ENCODE measurements around the gene GDPD3. TPM values are rescaled to one million over a fixed set of nuclear protein-coding genes. Genes with fewer than 3 reads are reported as not detected.

The GDPD3 gene
- total RNA-seq, 1 donor from 2014 or later, result 10.7 TPM

DNA sequence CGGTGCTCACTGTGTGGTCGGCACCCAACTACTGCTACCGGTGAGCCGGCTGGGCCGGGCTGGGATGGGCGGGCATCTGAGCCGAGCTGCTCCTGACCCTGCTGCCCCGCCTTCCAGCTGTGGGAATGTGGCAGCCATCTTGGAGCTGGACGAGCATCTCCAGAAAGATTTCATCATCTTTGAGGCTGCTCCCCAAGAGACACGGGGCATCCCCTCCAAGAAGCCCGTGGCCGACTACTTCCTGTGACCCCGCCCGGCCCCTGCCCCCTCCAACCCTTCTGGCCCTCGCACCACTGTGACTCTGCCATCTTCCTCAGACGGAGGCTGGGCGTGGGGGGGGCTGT, 28.5 kb downstream of the GDPD3 start:
- H3K9me3 Mint-ChIP-seq, result no peaks in the 10 kb centered on the region
- H3K27me3 Mint-ChIP-seq (ENCODE audit: low read depth), result no peaks in the 10 kb centered on the region
- DNase-seq (ENCODE audit: low spot score in 2 of 2, unreplicated experiment in 2 of 2), result no peak
- H3K36me3 Mint-ChIP-seq, result peaks cover 24% of the 10 kb centered on the region
- no peaks in the 10 kb centered on the region for H3K4me1 Mint-ChIP-seq
- TF ChIP-seq CTCF (IDR thresholded peaks at IDR 0.05; ENCODE audit: unreplicated experiment), result no peak
- no peak overlapping the region for H3K27ac Mint-ChIP-seq
- no peak overlapping the region for H3K4me3 Mint-ChIP-seq

- Mint-ChIP-seq H3K27ac (no peak overlapping the region), H3K4me3 (no peak overlapping the region), H3K27me3 (ENCODE audit: low read depth) (no peaks in the 10 kb centered on the region), H3K4me1 (no peaks in the 10 kb centered on the region), H3K36me3 (peaks cover 30% of the 10 kb centered on the region), H3K9me3 (no peaks in the 10 kb centered on the region)
- no peak for DNase-seq (ENCODE audit: low spot score in 2 of 2, unreplicated experiment in 2 of 2)
- no peak for TF ChIP-seq CTCF (IDR thresholded peaks at IDR 0.05; ENCODE audit: unreplicated experiment)
Measured at GRCh38 chr16:30084096-30084815, 29.1 kb downstream of the GDPD3 start.

GRCh38 chr16:30083216-30084055, 29.9 kb downstream of the GDPD3 start:
- no peaks in the 10 kb centered on the region for H3K9me3 Mint-ChIP-seq

GRCh38 chr16:30082545-30083090, 30.7 kb downstream of the GDPD3 start:
- Mint-ChIP-seq H3K27me3 (ENCODE audit: low read depth) (no peaks in the 10 kb centered on the region), H3K4me3 (no peak overlapping the region), H3K9me3 (no peaks in the 10 kb centered on the region), H3K36me3 (peaks cover 29% of the 10 kb centered on the region), H3K4me1 (peaks cover 4% of the 10 kb centered on the region), H3K27ac (no peak overlapping the region)
- TF ChIP-seq CTCF (IDR thresholded peaks at IDR 0.05; ENCODE audit: unreplicated experiment), result no peak
- no peak for DNase-seq (ENCODE audit: low spot score in 2 of 2, unreplicated experiment in 2 of 2)

More at GRCh38 chr16:30083216-30084055, 29.9 kb downstream of the GDPD3 start:
- Mint-ChIP-seq H3K27me3 (ENCODE audit: low read depth) (no peaks in the 10 kb centered on the region), H3K27ac (no peak overlapping the region), H3K4me3 (no peak overlapping the region), H3K36me3 (peaks cover 30% of the 10 kb centered on the region), H3K4me1 (no peaks in the 10 kb centered on the region)
- no peak for DNase-seq (ENCODE audit: low spot score in 2 of 2, unreplicated experiment in 2 of 2)
- TF ChIP-seq CTCF (IDR thresholded peaks at IDR 0.05; ENCODE audit: unreplicated experiment), result no peak

GRCh38 chr16:30079480-30079879, 33.9 kb downstream of the GDPD3 start:
- Mint-ChIP-seq H3K36me3 (peaks cover 22% of the 10 kb centered on the region), H3K4me3 (no peak overlapping the region), H3K27me3 (ENCODE audit: low read depth) (no peaks in the 10 kb centered on the region), H3K4me1 (peaks cover 22% of the 10 kb centered on the region), H3K27ac (no peak overlapping the region), H3K9me3 (no peaks in the 10 kb centered on the region)
- TF ChIP-seq CTCF (IDR thresholded peaks at IDR 0.05; ENCODE audit: unreplicated experiment), result no peak
- no peak for DNase-seq (ENCODE audit: low spot score in 2 of 2, unreplicated experiment in 2 of 2)
